Measurements from ENCODE around the gene ZEB1. TPM values are rescaled to one million over a fixed set of nuclear protein-coding genes. Genes with fewer than 3 reads are reported as not detected.

The ZEB1 gene
- total and polyA plus RNA-seq, 4 donors = 36.8 to 214 (median 153) TPM

GRCh38 chr10:31466313-31466712, 147.3 kb downstream of the ZEB1 start:
- intact Hi-C loops (cut with DNase I) = no loop called here
- 76 to 85% methylated on average over 1 of the region's 1 CpG for WGBS, 2 donors
- peaks cover 4% of the 10 kb centered on the region for H3K9me3 ChIP-seq (ENCODE audit: control insufficient read depth, low read length)

DNA sequence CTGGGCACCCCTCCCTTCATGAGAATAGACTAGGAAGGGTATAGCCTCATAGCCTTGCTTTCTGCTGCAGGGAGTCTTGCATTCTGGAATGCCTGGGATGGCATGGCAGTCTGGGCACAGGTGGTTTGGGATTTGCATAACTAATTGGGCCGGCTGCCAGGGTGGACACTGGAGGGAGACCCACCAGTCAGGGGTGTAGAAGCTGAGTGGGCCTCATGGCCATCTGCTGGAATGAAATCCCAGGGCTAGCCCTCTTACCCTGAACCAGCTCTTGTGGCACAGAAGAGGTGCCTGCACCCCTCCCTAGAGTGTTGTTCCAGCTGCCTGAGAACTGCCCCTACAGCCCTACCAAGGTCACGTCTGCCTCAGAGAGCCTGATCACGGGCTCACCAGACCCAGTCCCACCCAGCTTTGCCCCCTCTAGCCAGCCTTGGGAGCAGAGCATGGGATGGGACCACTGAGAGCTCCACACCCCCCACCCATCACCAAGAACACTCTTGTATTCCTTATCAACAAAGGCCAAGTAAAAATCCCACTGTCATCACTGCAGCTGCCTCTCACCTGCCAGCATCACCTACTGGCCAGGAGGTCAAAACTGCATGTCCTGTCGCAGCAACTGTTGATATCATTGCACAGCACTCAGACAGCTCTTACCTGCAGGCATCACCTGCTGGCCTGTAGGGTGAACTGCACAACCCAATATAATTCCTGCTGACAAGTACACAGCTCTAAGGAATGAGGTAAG, 148.9 kb downstream of the ZEB1 start:
- H3K27ac ChIP-seq (ENCODE audit: low read depth in 1 of 2, low read length in 2 of 2) = no peak overlapping the region
- intact Hi-C loops (cut with DNase I) = no loop called here
- DNase-seq (peak in 1 of 2 donors; percentile 67), ATAC-seq (ENCODE audit: low FRiP score) (no peak)
- H3K9me3 ChIP-seq (ENCODE audit: control insufficient read depth, low read length) = peaks cover 4% of the 10 kb centered on the region
- 93 to 94% methylated on average over 4 of the region's 4 CpGs for WGBS, 2 donors
- no peak overlapping the region for H3K4me3 ChIP-seq (ENCODE audit: low read length in 2 of 2)
- H3K27me3 ChIP-seq (ENCODE audit: control insufficient read depth in 1 of 2, insufficient read depth in 2 of 2, low read length in 1 of 2) = no peaks in the 10 kb centered on the region
- peaks cover 3 to 7% of the 10 kb centered on the region in 2 donors for H3K36me3 ChIP-seq (ENCODE audit: control insufficient read depth in 1 of 2, insufficient read depth in 2 of 2, low read length in 1 of 2)
- no peaks in the 10 kb centered on the region for H3K4me1 ChIP-seq (ENCODE audit: control insufficient read depth in 1 of 2, insufficient read depth in 2 of 2, low read length in 2 of 2)

More at GRCh38 chr10:31466313-31466712, 147.3 kb downstream of the ZEB1 start:
- no peak overlapping the region for H3K27ac ChIP-seq (ENCODE audit: low read depth in 1 of 2, low read length in 2 of 2)
- no peak overlapping the region for H3K4me3 ChIP-seq (ENCODE audit: low read length in 2 of 2)
- no peaks in the 10 kb centered on the region for H3K27me3 ChIP-seq (ENCODE audit: control insufficient read depth in 1 of 2, insufficient read depth in 2 of 2, low read length in 1 of 2)
- DNase-seq (no peak), ATAC-seq (ENCODE audit: low FRiP score) (no peak)
- H3K4me1 ChIP-seq (ENCODE audit: control insufficient read depth in 1 of 2, insufficient read depth in 2 of 2, low read length in 2 of 2) = no peaks in the 10 kb centered on the region
- H3K36me3 ChIP-seq (ENCODE audit: control insufficient read depth in 1 of 2, insufficient read depth in 2 of 2, low read length in 1 of 2) = peaks cover 3 to 7% of the 10 kb centered on the region in 2 donors

- no peaks in the 10 kb centered on the region for H3K4me1 ChIP-seq (ENCODE audit: control insufficient read depth in 1 of 2, insufficient read depth in 2 of 2, low read length in 2 of 2)
- intact Hi-C loops (cut with DNase I) = no loop called here
- 88 to 91% methylated on average over 2 of the region's 2 CpGs for WGBS, 2 donors
- H3K27ac ChIP-seq (ENCODE audit: low read depth in 1 of 2, low read length in 2 of 2) = no peak overlapping the region
- peaks cover 2% of the 10 kb centered on the region for H3K9me3 ChIP-seq (ENCODE audit: control insufficient read depth, low read length)
- H3K27me3 ChIP-seq (ENCODE audit: control insufficient read depth in 1 of 2, insufficient read depth in 2 of 2, low read length in 1 of 2) = no peaks in the 10 kb centered on the region
- ATAC-seq (ENCODE audit: low FRiP score) = no peak
- H3K36me3 ChIP-seq (ENCODE audit: control insufficient read depth in 1 of 2, insufficient read depth in 2 of 2, low read length in 1 of 2) = peaks cover 2 to 4% of the 10 kb centered on the region in 2 donors
- no peak for DNase-seq
- H3K4me3 ChIP-seq (ENCODE audit: low read length in 2 of 2) = no peak overlapping the region
These were observed 149.5 kb downstream of the ZEB1 start for GRCh38 chr10:31468536-31468859.

DNA sequence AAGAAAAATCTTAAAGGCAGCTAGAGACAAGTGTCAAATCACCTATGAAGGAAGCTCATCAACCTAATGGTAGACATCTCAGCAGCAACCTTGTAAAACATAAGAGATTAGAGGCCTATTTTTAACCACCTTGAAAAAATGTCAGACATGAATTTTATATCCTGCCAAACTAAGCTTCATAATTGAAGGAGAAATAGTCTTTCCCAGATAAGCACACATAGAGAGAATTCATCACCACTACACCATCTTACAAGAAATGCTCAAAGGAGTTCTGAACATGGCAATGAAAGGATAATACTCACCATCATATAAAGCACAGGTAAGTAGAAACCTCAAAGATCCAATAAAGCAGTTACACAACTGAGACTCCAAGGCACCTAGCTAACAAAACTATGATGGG, 156.5 kb downstream of the ZEB1 start:
- Histone ChIP-seq H3K36me3 (ENCODE audit: control insufficient read depth in 1 of 2, insufficient read depth in 2 of 2, low read length in 1 of 2) (no peaks in the 10 kb centered on the region), H3K4me1 (ENCODE audit: control insufficient read depth in 1 of 2, insufficient read depth in 2 of 2, low read length in 2 of 2) (no peaks in the 10 kb centered on the region), H3K9me3 (ENCODE audit: control insufficient read depth, low read length) (no peaks in the 10 kb centered on the region), H3K27me3 (ENCODE audit: control insufficient read depth in 1 of 2, insufficient read depth in 2 of 2, low read length in 1 of 2) (no peaks in the 10 kb centered on the region), H3K27ac (ENCODE audit: low read depth in 1 of 2, low read length in 2 of 2) (no peak overlapping the region), H3K4me3 (ENCODE audit: low read length in 2 of 2) (no peak overlapping the region)
- intact Hi-C loops (cut with DNase I) = no loop called here
- DNase-seq = no peak
- ATAC-seq (ENCODE audit: low FRiP score) = no peak

- H3K27me3 ChIP-seq (ENCODE audit: control insufficient read depth in 1 of 2, insufficient read depth in 2 of 2, low read length in 1 of 2) = no peaks in the 10 kb centered on the region
- DNase-seq = no peak
- H3K36me3 ChIP-seq (ENCODE audit: control insufficient read depth in 1 of 2, insufficient read depth in 2 of 2, low read length in 1 of 2) = no peaks in the 10 kb centered on the region
- H3K9me3 ChIP-seq (ENCODE audit: control insufficient read depth, low read length) = no peaks in the 10 kb centered on the region
- H3K4me1 ChIP-seq (ENCODE audit: control insufficient read depth in 1 of 2, insufficient read depth in 2 of 2, low read length in 2 of 2) = no peaks in the 10 kb centered on the region
- intact Hi-C loops (cut with DNase I) = no loop called here
- ATAC-seq (ENCODE audit: low FRiP score) = no peak
- H3K27ac ChIP-seq (ENCODE audit: low read depth in 1 of 2, low read length in 2 of 2) = no peak overlapping the region
- no peak overlapping the region for H3K4me3 ChIP-seq (ENCODE audit: low read length in 2 of 2)
These were observed 157.1 kb downstream of the ZEB1 start for GRCh38 chr10:31476088-31476487.

GRCh38 chr10:31477584-31477983, 158.6 kb downstream of the ZEB1 start:
- no peak for ATAC-seq (ENCODE audit: low FRiP score)
- intact Hi-C loops (cut with DNase I) = no loop called here
- no peak overlapping the region for H3K27ac ChIP-seq (ENCODE audit: low read depth in 1 of 2, low read length in 2 of 2)
- H3K9me3 ChIP-seq (ENCODE audit: control insufficient read depth, low read length) = no peaks in the 10 kb centered on the region
- H3K27me3 ChIP-seq (ENCODE audit: control insufficient read depth in 1 of 2, insufficient read depth in 2 of 2, low read length in 1 of 2) = no peaks in the 10 kb centered on the region
- H3K4me3 ChIP-seq (ENCODE audit: low read length in 2 of 2) = no peak overlapping the region
- H3K4me1 ChIP-seq (ENCODE audit: control insufficient read depth in 1 of 2, insufficient read depth in 2 of 2, low read length in 2 of 2) = no peaks in the 10 kb centered on the region
- no peaks in the 10 kb centered on the region for H3K36me3 ChIP-seq (ENCODE audit: control insufficient read depth in 1 of 2, insufficient read depth in 2 of 2, low read length in 1 of 2)
- 90 to 100% methylated on average over 1 of the region's 1 CpG for WGBS, 2 donors
- DNase-seq = no peak

DNA sequence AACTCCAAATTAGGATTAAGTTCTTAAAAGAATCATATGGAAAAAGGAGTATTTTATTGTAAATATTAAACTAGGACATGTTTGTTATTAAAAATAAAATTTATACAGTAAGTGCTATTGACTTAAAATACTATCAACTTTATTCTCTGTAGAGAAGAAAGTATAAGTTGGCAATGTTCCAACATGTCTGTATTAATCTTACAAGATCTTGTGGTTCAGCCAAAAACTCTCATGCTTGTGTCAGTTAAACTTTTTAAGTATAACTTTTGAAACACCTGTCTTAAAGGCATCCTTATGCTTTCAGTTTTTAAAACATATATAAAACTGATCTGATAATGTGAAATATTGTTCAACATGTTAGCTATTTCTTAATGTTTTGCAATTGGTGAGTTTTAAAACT, 160.7 kb downstream of the ZEB1 start:
- ATAC-seq (ENCODE audit: low FRiP score) (no peak), DNase-seq (no peak)
- no peaks in the 10 kb centered on the region for H3K36me3 ChIP-seq (ENCODE audit: control insufficient read depth in 1 of 2, insufficient read depth in 2 of 2, low read length in 1 of 2)
- no peak overlapping the region for H3K4me3 ChIP-seq (ENCODE audit: low read length in 2 of 2)
- no peak overlapping the region for H3K27ac ChIP-seq (ENCODE audit: low read depth in 1 of 2, low read length in 2 of 2)
- H3K4me1 ChIP-seq (ENCODE audit: control insufficient read depth in 1 of 2, insufficient read depth in 2 of 2, low read length in 2 of 2) = no peaks in the 10 kb centered on the region
- no peaks in the 10 kb centered on the region for H3K27me3 ChIP-seq (ENCODE audit: control insufficient read depth in 1 of 2, insufficient read depth in 2 of 2, low read length in 1 of 2)
- H3K9me3 ChIP-seq (ENCODE audit: control insufficient read depth, low read length) = no peaks in the 10 kb centered on the region
- intact Hi-C loops (cut with DNase I) = loop anchor here in 1 of 2 donors (10.0 kb wide), 1 partner anchor 695 kb away; no protein-coding TSS in a partner anchor

GRCh38 chr10:31483546-31483945, 164.5 kb downstream of the ZEB1 start:
- ATAC-seq (ENCODE audit: low FRiP score) (no peak), DNase-seq (no peak)
- H3K27me3 ChIP-seq (ENCODE audit: control insufficient read depth in 1 of 2, insufficient read depth in 2 of 2, low read length in 1 of 2) = no peaks in the 10 kb centered on the region
- H3K4me1 ChIP-seq (ENCODE audit: control insufficient read depth in 1 of 2, insufficient read depth in 2 of 2, low read length in 2 of 2) = no peaks in the 10 kb centered on the region
- H3K27ac ChIP-seq (ENCODE audit: low read depth in 1 of 2, low read length in 2 of 2) = no peak overlapping the region
- intact Hi-C loops (cut with DNase I) = loop anchor here in 1 of 2 donors (10.0 kb wide), 1 partner anchor 699 kb away; no protein-coding TSS in a partner anchor
- H3K36me3 ChIP-seq (ENCODE audit: control insufficient read depth in 1 of 2, insufficient read depth in 2 of 2, low read length in 1 of 2) = no peaks in the 10 kb centered on the region
- WGBS, 2 donors = 86 to 90% methylated on average over 2 of the region's 2 CpGs
- no peak overlapping the region for H3K4me3 ChIP-seq (ENCODE audit: low read length in 2 of 2)
- H3K9me3 ChIP-seq (ENCODE audit: control insufficient read depth, low read length) = no peaks in the 10 kb centered on the region

GRCh38 chr10:31484431-31485135, 165.6 kb downstream of the ZEB1 start:
- no peak for ATAC-seq (ENCODE audit: low FRiP score)
- Histone ChIP-seq H3K9me3 (ENCODE audit: control insufficient read depth, low read length) (no peaks in the 10 kb centered on the region), H3K27me3 (ENCODE audit: control insufficient read depth in 1 of 2, insufficient read depth in 2 of 2, low read length in 1 of 2) (no peaks in the 10 kb centered on the region), H3K4me3 (ENCODE audit: low read length in 2 of 2) (no peak overlapping the region), H3K36me3 (ENCODE audit: control insufficient read depth in 1 of 2, insufficient read depth in 2 of 2, low read length in 1 of 2) (no peaks in the 10 kb centered on the region), H3K4me1 (ENCODE audit: control insufficient read depth in 1 of 2, insufficient read depth in 2 of 2, low read length in 2 of 2) (no peaks in the 10 kb centered on the region), H3K27ac (ENCODE audit: low read depth in 1 of 2, low read length in 2 of 2) (no peak overlapping the region)
- intact Hi-C loops (cut with DNase I) = loop anchor here in 1 of 2 donors (10.0 kb wide), 1 partner anchor 700 kb away; no protein-coding TSS in a partner anchor
- WGBS, 2 donors = 81% methylated on average over 4 of the region's 4 CpGs
- no peak for DNase-seq
